ENCODE results near the gene HAO2.

- TF ChIP-seq CTCF (IDR thresholded peaks at IDR 0.05) (no peak), POLR2A (IDR thresholded peaks at IDR 0.05) (no peak)
These were observed 25.5 kb downstream of the HAO2 start for GRCh38 chr1:119394085-119394484.

All from adrenal gland (tissue), 5 donors.